Smooth muscle cell (in vitro differentiated cells): ENCODE measurements around the gene PPP1R7. TPM values are rescaled to one million over a fixed set of nuclear protein-coding genes. Genes with fewer than 3 reads are reported as not detected.
"Not testable (repeated sequence)": the region's sequence is repeated elsewhere in the genome, so short reads cannot be mapped to it uniquely, and the experiment has no call there.

Experiments used
- DNase-seq: peaks from one replicate; lab custom pipeline; 2025; ENCODE audit not compliant: unreplicated experiment; lab: John Stamatoyannopoulos, UW
- H2AFZ ChIP-seq: fragments of 200-600 bp; sonication (generic); 2 replicates; pipeline ENCODE4 v1.6.0; 2016; ENCODE audit warnings: antibody characterized with exemption, low read depth, mild to moderate bottlenecking
- H3F3A ChIP-seq: fragments of 200-600 bp; sonication (generic); 2 replicates; pipeline ENCODE4 v1.6.0; 2017; ENCODE audit warnings: antibody characterized with exemption, low read depth
- H3K27ac ChIP-seq: fragments of 200-600 bp; sonication (generic); 2 replicates; pipeline ENCODE4 v1.5.1; 2016; ENCODE audit warnings: low read depth, mild to moderate bottlenecking
- H3K27me3 ChIP-seq: fragments of 200-600 bp; sonication (generic); 2 replicates; pipeline ENCODE4 v1.6.1; 2016; ENCODE audit warnings: low read depth, mild to moderate bottlenecking
- H3K36me3 ChIP-seq: fragments of 200-600 bp; sonication (generic); 2 replicates; pipeline ENCODE4 v1.5.1; 2016; ENCODE audit warnings: low read depth
- H3K4me1 ChIP-seq: fragments of 200-600 bp; sonication (generic); 2 replicates; pipeline ENCODE4 v1.5.1; 2016; ENCODE audit warnings: low read depth
- H3K4me2 ChIP-seq: fragments of 200-600 bp; sonication (generic); 2 replicates; pipeline ENCODE4 v1.6.0; 2016; ENCODE audit warnings: mild to moderate bottlenecking
- H3K4me3 ChIP-seq: fragments of 200-600 bp; sonication (generic); 2 replicates; pipeline ENCODE4 v1.5.1; 2016; ENCODE audit warnings: mild to moderate bottlenecking
- H3K79me2 ChIP-seq: fragments of 200-600 bp; sonication (generic); 2 replicates; pipeline ENCODE4 v1.6.0; 2016; ENCODE audit warnings: low read depth, mild to moderate bottlenecking
- H3K9ac ChIP-seq: fragments of 200-600 bp; sonication (generic); 2 replicates; pipeline ENCODE4 v1.6.0; 2016; ENCODE audit warnings: low read depth
- H3K9me3 ChIP-seq: fragments of 200-600 bp; sonication (generic); replicated peaks from 2 replicates; pipeline ENCODE4 v1.5.1; 2016; ENCODE audit warnings: low read depth
- H4K20me1 ChIP-seq: fragments of 200-600 bp; sonication (generic); 2 replicates; pipeline ENCODE4 v1.6.0; 2016; ENCODE audit warnings: low read depth
- CTCF ChIP-seq: fragments of 200-600 bp; sonication (generic); IDR thresholded peaks from 2 replicates; pipeline ENCODE4 v1.5.1; 2017; ENCODE audit warnings: borderline replicate concordance, mild to moderate bottlenecking, antibody characterized with exemption; ENCODE audit not compliant: insufficient read depth, poor library complexity, severe bottlenecking
- WGBS: methylation state at CpG from one replicate; pipeline ENCODE4 v1.1.7; 2016; ENCODE audit warnings: low lambda C conversion rate; 5-methylcytosine and 5-hydroxymethylcytosine counted together
- polyA plus RNA-seq: library from polyadenylated mRNA; unstranded; fragments of >200 nt; fragmentation: Nextera tagmentation; extraction: Ambion mirVana; gene quantifications from 2 replicates; pipeline ENCODE4 v1.2.1, GENCODE V29; 2016
- total RNA-seq: library from RNA; depleted of rRNA; stranded (reverse); fragments of >200 nt; gene quantifications from 2 replicates; pipeline ENCODE4 v1.2.3, GENCODE V29; 2014

The PPP1R7 gene
- total and polyA plus RNA-seq, 2 experiments from 2014 or later: 54.3 to 74.9 TPM

GRCh38 chr2:241195506-241196130 is 45.4 kb downstream of the PPP1R7 start:
- Histone ChIP-seq H3K4me3 (no peak overlapping the region), H4K20me1 (no peaks in the 10 kb centered on the region), H3K4me1 (no peaks in the 10 kb centered on the region), H3K9ac (no peak overlapping the region), H3K4me2 (no peak overlapping the region), H3K27ac (no peak overlapping the region), H3F3A (no peaks in the 10 kb centered on the region), H3K9me3 (no peaks in the 10 kb centered on the region), H3K79me2 (no peaks in the 10 kb centered on the region), H2AFZ (no peak overlapping the region), H3K27me3 (no peaks in the 10 kb centered on the region), H3K36me3 (no peaks in the 10 kb centered on the region)
- TF ChIP-seq CTCF: no peak
- WGBS: 88% methylated on average over 18 of the region's 18 CpGs
- no peak for DNase-seq

- DNase-seq, H3K36me3 ChIP-seq, H3F3A ChIP-seq, H3K27me3 ChIP-seq, H3K9ac ChIP-seq, H3K79me2 ChIP-seq, H3K27ac ChIP-seq, H3K4me2 ChIP-seq, H4K20me1 ChIP-seq, H3K4me3 ChIP-seq, H2AFZ ChIP-seq, H3K4me1 ChIP-seq, H3K9me3 ChIP-seq: not testable (repeated sequence)
- WGBS: 95% methylated on average over 14 of the region's 14 CpGs
These were observed 47.0 kb downstream of the PPP1R7 start for GRCh38 chr2:241197246-241197645.

- Histone ChIP-seq H3K4me3 (no peak overlapping the region), H3K9me3 (no peaks in the 10 kb centered on the region), H3K79me2 (no peaks in the 10 kb centered on the region), H3F3A (no peaks in the 10 kb centered on the region), H3K27me3 (no peaks in the 10 kb centered on the region), H3K4me2 (no peak overlapping the region), H3K27ac (no peak overlapping the region), H3K4me1 (no peaks in the 10 kb centered on the region), H4K20me1 (no peaks in the 10 kb centered on the region), H3K9ac (no peak overlapping the region), H2AFZ (no peak overlapping the region), H3K36me3 (no peaks in the 10 kb centered on the region)
- TF ChIP-seq CTCF: no peak
- DNase-seq: no peak
- WGBS: 85% methylated on average over 6 of the region's 6 CpGs
These were observed 47.7 kb downstream of the PPP1R7 start for GRCh38 chr2:241197947-241198346.

GRCh38 chr2:241198381-241199279 is 48.4 kb downstream of the PPP1R7 start:
- H3K27ac ChIP-seq: no peak overlapping the region
- TF ChIP-seq CTCF: no peak
- H3F3A ChIP-seq: no peaks in the 10 kb centered on the region
- H3K4me2 ChIP-seq: no peak overlapping the region
- no peaks in the 10 kb centered on the region for H4K20me1 ChIP-seq
- H3K4me1 ChIP-seq: no peaks in the 10 kb centered on the region
- H3K9ac ChIP-seq: no peak overlapping the region
- no peaks in the 10 kb centered on the region for H3K36me3 ChIP-seq
- DNase-seq: no peak
- no peaks in the 10 kb centered on the region for H3K9me3 ChIP-seq
- no peaks in the 10 kb centered on the region for H3K79me2 ChIP-seq
- no peaks in the 10 kb centered on the region for H3K27me3 ChIP-seq
- 85% methylated on average over 24 of the region's 27 CpGs for WGBS
- H2AFZ ChIP-seq: no peak overlapping the region
- no peak overlapping the region for H3K4me3 ChIP-seq
